HCT116 (cell line): ENCODE results near the gene LRRC4C. TPM values are rescaled to one million over a fixed set of nuclear protein-coding genes. Genes with fewer than 3 reads are reported as not detected.

ENCODE experiments used
- ATAC-seq: fragments of 200-7000 bp; cut with Tn5 transposase; 2 replicates; pipeline ENCODE4 v1.9.1; 2020; ENCODE audit warnings: mild to moderate bottlenecking, moderate library complexity
- BruUV-seq: library from RNA; stranded (reverse); fragments of 400-500 nt; replicated peaks from 2 replicates; lab custom pipeline; 2021; lab: Mats Ljungman, UMichigan
- CTCF ChIA-PET: fragments of 300-600 bp; sonication (Branson Sonifier 250); formaldehyde crosslinking; loops from one replicate; lab custom pipeline; 2021; ENCODE audit warnings: antibody characterized with exemption; lab: Charles Lee
- POLR2A ChIA-PET: fragments of 300-600, 350-600 bp; sonication (Branson Sonifier 250); formaldehyde crosslinking; loops from one replicate; lab custom pipeline; 2021; ENCODE audit warnings: antibody characterized with exemption; lab: Charles Lee
- RAD21 ChIA-PET, 2 experiments: fragments of 300-600 bp; sonication (Branson Sonifier 250); formaldehyde crosslinking; loops; one replicate each; lab custom pipeline; 2023; ENCODE audit warnings: low total read pairs in 2 of 2; ENCODE audit not compliant: uncharacterized antibody in 2 of 2, unreplicated experiment in 2 of 2, low non-redundant PET in 1 of 2; lab: Charles Lee
- DNase-seq: peaks from one replicate; pipeline ENCODE4 v3.0.0-alpha.2; 2010; ENCODE audit warnings: low read depth, low spot score
- H2AFZ ChIP-seq: fragments of 200-600 bp; shearing (Covaris generic), sonication (generic); 2 replicates; pipeline ENCODE4 v1.6.1; 2017; ENCODE audit warnings: low read depth, mixed run types, mixed read lengths, antibody characterized with exemption, low read length; ENCODE audit not compliant: poor library complexity, severe bottlenecking
- H3K27ac ChIP-seq: 2 replicates; pipeline ENCODE4 v1.5.1; 2012; ENCODE audit warnings: low read depth, low read length
- H3K27me3 ChIP-seq: fragments of 200-600 bp; sonication (generic); 2 replicates; pipeline ENCODE4 v1.6.1; 2016; ENCODE audit warnings: mixed run types, low read length, mixed read lengths; ENCODE audit not compliant: insufficient read depth
- H3K36me3 ChIP-seq, 2 experiments: fragments of 200-500 bp in 1 of 2; fragments of 200-600 bp in 1 of 2; sonication (Bioruptor generic) in 1 of 2; sonication (generic) in 1 of 2; 2 replicates each; pipeline versions ENCODE4 v1.5.1 to v1.6.1; 2014 to 2016; ENCODE audit warnings: low read length in 2 of 2, inconsistent platforms in 1 of 2, mixed read lengths in 1 of 2, mixed run types in 1 of 2; ENCODE audit not compliant: insufficient read depth in 2 of 2, control insufficient read depth in 1 of 2
- H3K4me1 ChIP-seq, 2 experiments: fragments of 200-600 bp in 1 of 2; sonication (generic) in 1 of 2; 2 replicates each; pipeline versions ENCODE4 v1.5.1 to v1.6.1; 2012 to 2017; ENCODE audit warnings: low read length in 2 of 2, inconsistent platforms in 1 of 2, mild to moderate bottlenecking in 1 of 2, mixed read lengths in 1 of 2, mixed run types in 1 of 2, moderate library complexity in 1 of 2; ENCODE audit not compliant: insufficient read depth in 2 of 2, control insufficient read depth in 1 of 2
- H3K4me2 ChIP-seq: fragments of 200-600 bp; sonication (generic); 2 replicates; pipeline ENCODE4 v1.6.1; 2017; ENCODE audit warnings: mixed run types, low read length, mixed read lengths
- H3K4me3 ChIP-seq, 2 experiments: fragments of 200-600 bp in 1 of 2; sonication (generic) in 1 of 2; replicated peaks in 1 of 2; 2 replicates each; pipeline ENCODE4 v1.5.1; 2011 to 2016; ENCODE audit warnings: low read length in 2 of 2, control low read depth in 1 of 2, low read depth in 1 of 2, mild to moderate bottlenecking in 1 of 2, mixed read lengths in 1 of 2, mixed run types in 1 of 2
- H3K79me2 ChIP-seq: fragments of 200-600 bp; sonication (generic); 2 replicates; pipeline ENCODE4 v1.6.1; 2017; ENCODE audit warnings: mild to moderate bottlenecking, mixed run types, low read length, moderate library complexity, mixed read lengths; ENCODE audit not compliant: insufficient read depth
- H3K9ac ChIP-seq: fragments of 200-600 bp; sonication (generic); 2 replicates; pipeline ENCODE4 v1.6.1; 2016; ENCODE audit warnings: low read length, mixed read lengths
- H3K9me2 ChIP-seq: fragments of 200-600 bp; sonication (generic), shearing (Covaris generic); 2 replicates; pipeline ENCODE4 v1.6.1; 2017; ENCODE audit warnings: mixed run types, mild to moderate bottlenecking, moderate library complexity; ENCODE audit not compliant: insufficient read depth
- H3K9me3 ChIP-seq, 2 experiments: fragments of 200-500 bp in 1 of 2; fragments of 200-600 bp in 1 of 2; sonication (Bioruptor generic) in 1 of 2; sonication (generic) in 1 of 2; 2 replicates each; pipeline ENCODE4 v1.6.1; 2014 to 2017; ENCODE audit warnings: low read length in 2 of 2, mixed read lengths in 2 of 2, inconsistent platforms in 1 of 2, low read depth in 1 of 2, mild to moderate bottlenecking in 1 of 2, mixed run types in 1 of 2, moderate library complexity in 1 of 2; ENCODE audit not compliant: control insufficient read depth in 1 of 2, insufficient read depth in 1 of 2
- H4K20me1 ChIP-seq: fragments of 200-600 bp; sonication (generic), shearing (Covaris generic); 2 replicates; pipeline ENCODE4 v1.6.1; 2017; ENCODE audit warnings: mixed run types, mild to moderate bottlenecking, moderate library complexity; ENCODE audit not compliant: insufficient read depth
- ATF3 ChIP-seq: IDR thresholded peaks from 2 replicates; pipeline ENCODE4 v1.6.1; 2012
- CBX3 ChIP-seq: IDR thresholded peaks from 2 replicates; pipeline ENCODE4 v1.6.1; 2012; ENCODE audit warnings: low read depth
- CTCF ChIP-seq, 3 experiments: fragments of 200-600 bp in 1 of 3; sonication (generic) in 1 of 3; IDR thresholded peaks in 2 of 3; conservative IDR thresholded peaks in 1 of 3; 2 replicates each; pipeline ENCODE4 v1.5.1; 2012 to 2017; ENCODE audit warnings: low read depth in 2 of 3, low read length in 2 of 3, antibody characterized with exemption in 1 of 3, borderline replicate concordance in 1 of 3, control low read depth in 1 of 3, mild to moderate bottlenecking in 1 of 3, mixed read lengths in 1 of 3, mixed run types in 1 of 3, moderate library complexity in 1 of 3; ENCODE audit not compliant: insufficient read depth in 1 of 3
- EGR1 ChIP-seq: IDR thresholded peaks from 2 replicates; pipeline ENCODE4 v1.6.1; 2012; ENCODE audit warnings: low read depth
- EZH2 ChIP-seq: fragments of 200-600 bp; sonication (generic); IDR thresholded peaks from 2 replicates; pipeline ENCODE4 v1.6.1; 2017; ENCODE audit warnings: antibody characterized with exemption, mixed run types
- EZH2phosphoT487 ChIP-seq: fragments of 200-600 bp; IDR thresholded peaks from 2 replicates; pipeline ENCODE4 v1.6.1; 2018; ENCODE audit warnings: antibody characterized with exemption, borderline replicate concordance
- POLR2AphosphoS5 ChIP-seq: IDR thresholded peaks from 2 replicates; pipeline ENCODE4 v1.6.1; 2011; ENCODE audit warnings: mild to moderate bottlenecking, low read depth, low read length, moderate library complexity
- RAD21 ChIP-seq: IDR thresholded peaks from 2 replicates; pipeline ENCODE4 v1.6.1; 2012; ENCODE audit warnings: low read depth, mild to moderate bottlenecking
- SP1 ChIP-seq: IDR thresholded peaks from 2 replicates; pipeline ENCODE4 v1.6.1; 2012; ENCODE audit warnings: low read depth
- SRF ChIP-seq: IDR thresholded peaks from 2 replicates; pipeline ENCODE4 v1.6.1; 2012; ENCODE audit warnings: low read depth
- TCF7L2 ChIP-seq: IDR thresholded peaks from 2 replicates; pipeline ENCODE4 v1.7.0; 2011; ENCODE audit warnings: borderline replicate concordance, inconsistent platforms; ENCODE audit not compliant: insufficient read depth, insufficient read length; ENCODE audit errors: extremely low read depth
- YY1 ChIP-seq: IDR thresholded peaks from 2 replicates; pipeline ENCODE4 v1.6.1; 2011; ENCODE audit warnings: low read length, low read depth, moderate library complexity, mild to moderate bottlenecking; ENCODE audit not compliant: insufficient replicate concordance; ENCODE audit errors: extremely low read depth
- ZBTB33 ChIP-seq: IDR thresholded peaks from 2 replicates; pipeline ENCODE4 v1.6.1; 2011; ENCODE audit warnings: mild to moderate bottlenecking, low read length, moderate library complexity; ENCODE audit not compliant: insufficient replicate concordance; ENCODE audit errors: extremely low read depth
- intact Hi-C: fragments of 100-400 bp; cut with micrococcal nuclease; formaldehyde crosslinking; loops from 2 replicates; pipeline ENCODE4 v1.10.0; 2022
- total RNA-seq: library from RNA; stranded (reverse); gene quantifications from one replicate; pipeline ENCODE4 v1.2.1, GENCODE V29; 2021; ENCODE audit not compliant: unreplicated experiment
- TF ChIP-seq, protein P1 (sequence below): IDR thresholded peaks from 2 replicates; pipeline ENCODE4 v1.6.1; 2012

Gene LRRC4C
- total RNA-seq, 1 experiment from 2014 or later: not detected

DNA sequence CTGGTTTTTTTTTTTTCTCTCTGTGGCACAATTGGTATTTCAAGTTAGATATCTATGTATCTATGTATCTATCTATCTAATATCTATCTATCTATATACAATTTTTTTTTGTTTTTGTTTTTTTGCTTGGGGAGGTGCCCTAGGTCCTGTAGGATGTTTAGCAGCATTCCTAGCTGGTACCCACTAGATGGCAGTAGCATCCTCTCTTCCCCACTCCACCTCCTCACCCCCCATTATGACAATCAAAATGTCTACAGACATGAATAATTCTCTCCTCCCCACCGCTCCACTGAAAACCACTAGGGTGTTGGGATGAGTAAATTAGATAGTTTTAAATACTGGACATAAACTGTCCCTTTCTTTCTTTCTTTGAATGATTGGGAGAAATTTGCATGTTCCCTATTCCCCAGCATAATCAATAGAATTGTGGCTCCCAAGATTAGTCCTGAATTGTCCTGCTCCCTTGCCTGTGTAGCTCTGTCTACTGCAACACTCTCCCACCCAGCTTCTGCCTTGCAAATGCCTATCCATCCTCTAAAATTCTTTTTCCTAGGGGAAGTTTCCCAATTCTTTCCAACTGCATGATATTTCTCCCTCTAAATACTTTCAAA lies 1152.4 kb downstream of the LRRC4C start:
- ChIA-PET CTCF (no interaction called here), POLR2A (no interaction called here), RAD21 (no interaction called here)
- Histone ChIP-seq H3K9me3 (peaks cover 0 to 6% of the 10 kb centered on the region in 2 experiments; a peak in 2 of 4 replicates), H3K36me3 (no peaks in the 10 kb centered on the region), H3K9ac (no peak overlapping the region), H3K4me3 (no peak overlapping the region), H3K4me2 (no peak overlapping the region), H4K20me1 (no peaks in the 10 kb centered on the region), H3K27me3 (no peaks in the 10 kb centered on the region), H3K27ac (no peak overlapping the region), H3K79me2 (no peaks in the 10 kb centered on the region), H3K9me2 (no peaks in the 10 kb centered on the region), H3K4me1 (no peaks in the 10 kb centered on the region), H2AFZ (no peak overlapping the region)
- TF ChIP-seq RAD21 (0 out of 2 replicates have a peak, but pooled peaks have one; percentile 22), ATF3 (no peak), SP1 (no peak), CTCF (IDR thresholded peaks at IDR 0.05 in 2 of 3, conservative IDR thresholded peaks at IDR 0.05 in 1 of 3; ENCODE audit: borderline replicate concordance in 1 of 3, insufficient read depth in 1 of 3, low read depth in 2 of 3, low read length in 2 of 3) (peak in 2 of 3 experiments; percentile 32 to 40; a peak in 3 of 6 replicates)
- DNase-seq (no peak), ATAC-seq (no peak)
- intact Hi-C loops: no loop called here
- no TSS peak for BruUV-seq

- Histone ChIP-seq H3K4me2 (no peak overlapping the region), H3K9me2 (no peaks in the 10 kb centered on the region), H3K9ac (no peak overlapping the region), H3K27me3 (no peaks in the 10 kb centered on the region), H3K4me1 (no peaks in the 10 kb centered on the region), H3K36me3 (no peaks in the 10 kb centered on the region), H3K4me3 (no peak overlapping the region), H3K79me2 (no peaks in the 10 kb centered on the region), H3K27ac (no peak overlapping the region), H2AFZ (no peak overlapping the region), H3K9me3 (peaks cover 0 to 17% of the 10 kb centered on the region in 2 experiments; a peak in 2 of 4 replicates), H4K20me1 (no peaks in the 10 kb centered on the region)
- no TSS peak for BruUV-seq
- ChIA-PET RAD21 (no interaction called here), POLR2A (no interaction called here), CTCF (no interaction called here)
- no peak for DNase-seq
- no peak for ATAC-seq
- intact Hi-C loops: no loop called here
- TF ChIP-seq EZH2phosphoT487 (no peak), ATF3 (no peak), SRF (no peak), EZH2 (no peak), TCF7L2 (no peak), ZBTB33 (no peak), CBX3 (no peak), YY1 (no peak), POLR2AphosphoS5 (no peak), EGR1 (no peak)
- TF ChIP-seq, protein P1, sequence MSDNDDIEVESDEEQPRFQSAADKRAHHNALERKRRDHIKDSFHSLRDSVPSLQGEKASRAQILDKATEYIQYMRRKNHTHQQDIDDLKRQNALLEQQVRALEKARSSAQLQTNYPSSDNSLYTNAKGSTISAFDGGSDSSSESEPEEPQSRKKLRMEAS: no peak
Observed at GRCh38 chr11:40302669-40303068, 1156.8 kb downstream of the LRRC4C start.
